ENCODE data around the gene CHRNE.

CHRNE gene

DNA sequence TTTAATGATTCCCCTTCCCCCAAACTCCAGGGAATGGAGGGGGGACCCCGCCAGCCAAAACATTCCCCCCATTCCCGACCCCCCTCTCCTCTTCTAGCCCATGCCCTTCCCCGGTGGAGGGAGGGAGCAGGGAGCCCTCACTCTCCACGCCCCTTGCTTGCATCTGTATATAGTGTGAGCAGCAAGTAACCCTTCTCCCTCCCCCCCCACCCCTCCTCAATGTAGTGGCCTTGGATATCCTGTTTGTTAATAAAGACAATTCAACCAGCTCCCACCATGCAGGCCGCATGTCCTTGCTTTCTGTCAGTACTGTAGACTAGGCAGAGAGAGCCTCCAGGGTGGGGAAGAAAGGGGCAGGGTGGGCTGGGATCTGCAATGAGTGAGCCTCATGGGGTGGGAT lies 5.1 kb downstream of the CHRNE start:
- H3K4me2 ChIP-seq (ENCODE audit: low read depth, low read length, poor library complexity, severe bottlenecking) = no peak overlapping the region
- no peaks in the 10 kb centered on the region for H3K79me2 ChIP-seq (ENCODE audit: insufficient read depth, low read length)
- TF ChIP-seq CTCF (conservative IDR thresholded peaks at IDR 0.05; ENCODE audit: low read length) = no peak
- no peak for TF ChIP-seq EZH2phosphoT487 (IDR thresholded peaks at IDR 0.05; ENCODE audit: borderline replicate concordance)
- H3K4me1 ChIP-seq (ENCODE audit: insufficient read depth, low read length, poor library complexity, severe bottlenecking) = peaks cover 1% of the 10 kb centered on the region
- H3F3A ChIP-seq (ENCODE audit: low read depth) = no peaks in the 10 kb centered on the region
- H3K27me3 ChIP-seq (ENCODE audit: insufficient read depth, low read length, poor library complexity, severe bottlenecking) = no peaks in the 10 kb centered on the region
- H3K9me3 ChIP-seq (ENCODE audit: insufficient read depth, low read depth, low read length) = no peaks in the 10 kb centered on the region
- H3K9ac ChIP-seq (ENCODE audit: low read depth, low read length, poor library complexity, severe bottlenecking) = no peak overlapping the region
- no peak overlapping the region for H2AFZ ChIP-seq (ENCODE audit: low read length)
- no peaks in the 10 kb centered on the region for H4K20me1 ChIP-seq (ENCODE audit: insufficient read depth, low read length, poor library complexity, severe bottlenecking)
- H3K4me3 ChIP-seq (ENCODE audit: low read length, poor library complexity, severe bottlenecking) = no peak overlapping the region
- H3K9me2 ChIP-seq (replicated peaks; ENCODE audit: low read depth, low read length) = no peaks in the 10 kb centered on the region
- H3K36me3 ChIP-seq (ENCODE audit: insufficient read depth, low read length) = peaks cover 15% of the 10 kb centered on the region; the same call in 1 of the 2 replicates

GRCh38 chr17:4897198-4897687 lies 5.7 kb downstream of the CHRNE start:
- Histone ChIP-seq H3K79me2 (ENCODE audit: insufficient read depth, low read length) (no peaks in the 10 kb centered on the region), H3K9ac (ENCODE audit: low read depth, low read length, poor library complexity, severe bottlenecking) (no peak overlapping the region), H4K20me1 (ENCODE audit: insufficient read depth, low read length, poor library complexity, severe bottlenecking) (no peaks in the 10 kb centered on the region), H3K9me3 (ENCODE audit: insufficient read depth, low read depth, low read length) (no peaks in the 10 kb centered on the region), H3K4me2 (ENCODE audit: low read depth, low read length, poor library complexity, severe bottlenecking) (no peak overlapping the region), H3K4me3 (ENCODE audit: low read length, poor library complexity, severe bottlenecking) (no peak overlapping the region), H3K36me3 (ENCODE audit: insufficient read depth, low read length) (peaks cover 15% of the 10 kb centered on the region; the same call in 1 of the 2 replicates), H3K27me3 (ENCODE audit: insufficient read depth, low read length, poor library complexity, severe bottlenecking) (no peaks in the 10 kb centered on the region), H3F3A (ENCODE audit: low read depth) (no peaks in the 10 kb centered on the region), H3K9me2 (replicated peaks; ENCODE audit: low read depth, low read length) (no peaks in the 10 kb centered on the region), H3K4me1 (ENCODE audit: insufficient read depth, low read length, poor library complexity, severe bottlenecking) (no peaks in the 10 kb centered on the region), H2AFZ (ENCODE audit: low read length) (no peak overlapping the region)
- TF ChIP-seq EZH2phosphoT487 (IDR thresholded peaks at IDR 0.05; ENCODE audit: borderline replicate concordance) (no peak), CTCF (conservative IDR thresholded peaks at IDR 0.05; ENCODE audit: low read length) (no peak)

GRCh38 chr17:4896332-4897197 lies 6.3 kb downstream of the CHRNE start:
- no peaks in the 10 kb centered on the region for H4K20me1 ChIP-seq (ENCODE audit: insufficient read depth, low read length, poor library complexity, severe bottlenecking)
- H3K36me3 ChIP-seq (ENCODE audit: insufficient read depth, low read length) = peaks cover 15% of the 10 kb centered on the region; the same call in 1 of the 2 replicates
- H3K4me2 ChIP-seq (ENCODE audit: low read depth, low read length, poor library complexity, severe bottlenecking) = no peak overlapping the region
- H3K9ac ChIP-seq (ENCODE audit: low read depth, low read length, poor library complexity, severe bottlenecking) = no peak overlapping the region
- no peak overlapping the region for H3K4me3 ChIP-seq (ENCODE audit: low read length, poor library complexity, severe bottlenecking)
- H3K27me3 ChIP-seq (ENCODE audit: insufficient read depth, low read length, poor library complexity, severe bottlenecking) = no peaks in the 10 kb centered on the region
- no peak for TF ChIP-seq EZH2phosphoT487 (IDR thresholded peaks at IDR 0.05; ENCODE audit: borderline replicate concordance)
- TF ChIP-seq CTCF (conservative IDR thresholded peaks at IDR 0.05; ENCODE audit: low read length) = no peak
- no peaks in the 10 kb centered on the region for H3K9me3 ChIP-seq (ENCODE audit: insufficient read depth, low read depth, low read length)
- H3F3A ChIP-seq (ENCODE audit: low read depth) = no peaks in the 10 kb centered on the region
- no peaks in the 10 kb centered on the region for H3K79me2 ChIP-seq (ENCODE audit: insufficient read depth, low read length)
- H3K9me2 ChIP-seq (replicated peaks; ENCODE audit: low read depth, low read length) = no peaks in the 10 kb centered on the region
- H3K4me1 ChIP-seq (ENCODE audit: insufficient read depth, low read length, poor library complexity, severe bottlenecking) = no peaks in the 10 kb centered on the region
- H2AFZ ChIP-seq (ENCODE audit: low read length) = no peak overlapping the region
